ENCODE measurements around the gene DNTTIP2.

DNTTIP2 gene

GRCh38 chr1:93882269-93882668, 3.3 kb upstream of the DNTTIP2 start:
- no peak for TF ChIP-seq CTCF (IDR thresholded peaks at IDR 0.05; ENCODE audit: low read depth, low read length)

GRCh38 chr1:93880731-93881130, 1.7 kb upstream of the DNTTIP2 start:
- H3K9me3 ChIP-seq (ENCODE audit: severe bottlenecking), result no peaks in the 10 kb centered on the region
- no peak for DNase-seq
- H3K27ac ChIP-seq, result no peak overlapping the region
- no peak overlapping the region for H3K4me3 ChIP-seq (ENCODE audit: low read depth, low read length)
- H3K27me3 ChIP-seq (ENCODE audit: insufficient read depth, low read depth, severe bottlenecking), result no peaks in the 10 kb centered on the region
- peaks cover 21% of the 10 kb centered on the region for H3K36me3 ChIP-seq
- no peak for TF ChIP-seq CTCF (IDR thresholded peaks at IDR 0.05; ENCODE audit: low read depth, low read length)

More at GRCh38 chr1:93882269-93882668, 3.3 kb upstream of the DNTTIP2 start:
- Histone ChIP-seq H3K36me3 (peaks cover 9% of the 10 kb centered on the region), H3K27me3 (ENCODE audit: insufficient read depth, low read depth, severe bottlenecking) (no peaks in the 10 kb centered on the region), H3K4me3 (ENCODE audit: low read depth, low read length) (no peak overlapping the region), H3K9me3 (ENCODE audit: severe bottlenecking) (no peaks in the 10 kb centered on the region), H3K27ac (no peak overlapping the region)
- DNase-seq, result no peak

- H3K27ac ChIP-seq, result peak overlapping the region; percentile 96
- DNase-seq, result peak; percentile 14
Measured at GRCh38 chr1:93878501-93878888, 511 bp downstream of the DNTTIP2 start.

GRCh38 chr1:93877529-93877928, 1.5 kb downstream of the DNTTIP2 start:
- Histone ChIP-seq H3K27me3 (ENCODE audit: insufficient read depth, low read depth, severe bottlenecking) (no peaks in the 10 kb centered on the region), H3K36me3 (peaks cover 48% of the 10 kb centered on the region), H3K4me3 (ENCODE audit: low read depth, low read length) (no peak overlapping the region), H3K9me3 (ENCODE audit: severe bottlenecking) (no peaks in the 10 kb centered on the region), H3K27ac (no peak overlapping the region)
- no peak for DNase-seq
- TF ChIP-seq CTCF (IDR thresholded peaks at IDR 0.05; ENCODE audit: low read depth, low read length), result no peak

More at GRCh38 chr1:93878501-93878888, 511 bp downstream of the DNTTIP2 start:
- no peak for TF ChIP-seq CTCF (IDR thresholded peaks at IDR 0.05; ENCODE audit: low read depth, low read length)
- peaks cover 42% of the 10 kb centered on the region for H3K36me3 ChIP-seq
- peak overlapping the region; percentile 96 for H3K4me3 ChIP-seq (ENCODE audit: low read depth, low read length)
- no peaks in the 10 kb centered on the region for H3K9me3 ChIP-seq (ENCODE audit: severe bottlenecking)
- H3K27me3 ChIP-seq (ENCODE audit: insufficient read depth, low read depth, severe bottlenecking), result no peaks in the 10 kb centered on the region

GRCh38 chr1:93876244-93876643, 2.8 kb downstream of the DNTTIP2 start:
- no peaks in the 10 kb centered on the region for H3K9me3 ChIP-seq (ENCODE audit: severe bottlenecking)
- H3K27me3 ChIP-seq (ENCODE audit: insufficient read depth, low read depth, severe bottlenecking), result no peaks in the 10 kb centered on the region
- DNase-seq, result no peak
- H3K4me3 ChIP-seq (ENCODE audit: low read depth, low read length), result no peak overlapping the region
- peaks cover 60% of the 10 kb centered on the region for H3K36me3 ChIP-seq
- no peak overlapping the region for H3K27ac ChIP-seq
- TF ChIP-seq CTCF (IDR thresholded peaks at IDR 0.05; ENCODE audit: low read depth, low read length), result no peak

GRCh38 chr1:93874025-93874651, 4.9 kb downstream of the DNTTIP2 start:
- peaks cover 80% of the 10 kb centered on the region for H3K36me3 ChIP-seq
- DNase-seq, result peak; percentile 12
- no peaks in the 10 kb centered on the region for H3K27me3 ChIP-seq (ENCODE audit: insufficient read depth, low read depth, severe bottlenecking)
- H3K9me3 ChIP-seq (ENCODE audit: severe bottlenecking), result no peaks in the 10 kb centered on the region
- no peak overlapping the region for H3K27ac ChIP-seq
- H3K4me3 ChIP-seq (ENCODE audit: low read depth, low read length), result no peak overlapping the region
- TF ChIP-seq CTCF (IDR thresholded peaks at IDR 0.05; ENCODE audit: low read depth, low read length), result peak; percentile 68

Data from WERI-Rb-1 (cell line).